GM19239 (cell line): ENCODE data around the gene FGF14.
"Not testable (repeated sequence)": the region's sequence is repeated elsewhere in the genome, so short reads cannot be mapped to it uniquely, and the experiment has no call there.

ENCODE experiments used
- DNase-seq: peaks from one replicate; pipeline ENCODE4 v3.0.0; 2011; ENCODE audit warnings: low spot score; ENCODE audit not compliant: insufficient read length
- FAIRE-seq: peaks from 2 replicates; lab custom pipeline; 2011; peaks lifted over from hg19 to GRCh38; lab: Jason Lieb, UNC

FGF14 gene

DNA sequence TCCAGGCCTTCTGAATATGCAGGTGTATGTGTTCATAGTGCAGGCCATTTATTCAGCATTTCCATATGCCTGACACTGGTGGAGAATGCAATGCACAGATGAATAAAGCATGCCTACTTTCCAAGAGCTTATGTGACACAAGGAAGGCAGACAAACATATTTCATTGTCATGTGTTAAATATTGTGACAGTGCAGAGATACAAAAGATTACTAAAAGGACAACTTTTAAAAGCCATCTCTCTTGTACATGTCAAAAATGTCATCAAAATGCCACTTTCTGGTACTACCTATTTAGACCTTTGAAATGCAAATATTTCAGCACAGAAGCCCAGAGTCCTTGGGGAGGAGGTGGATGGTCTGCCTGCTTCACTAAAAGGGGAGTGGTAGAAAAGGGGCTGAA, 254.5 kb downstream of the FGF14 start:
- FAIRE-seq, result no peak
- no peak for DNase-seq

DNA sequence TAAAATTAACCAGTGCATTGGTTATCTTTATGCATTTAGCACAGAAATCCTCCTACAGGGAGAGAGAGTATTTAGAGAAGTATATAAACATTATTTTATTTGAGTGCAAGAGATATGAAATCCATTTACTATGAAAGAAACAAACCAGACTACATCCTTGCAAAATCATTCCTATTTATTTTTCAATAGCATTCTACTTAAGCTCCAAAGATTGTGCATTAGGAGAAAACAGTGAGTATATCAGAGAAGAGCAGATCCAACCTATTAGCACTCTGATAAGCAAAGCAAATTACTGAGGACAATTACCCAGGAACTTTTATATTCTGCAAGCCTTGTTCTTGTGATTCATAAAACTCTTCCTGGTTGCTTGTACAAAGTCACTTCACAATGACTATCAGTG, 256.1 kb downstream of the FGF14 start:
- FAIRE-seq, result no peak
- DNase-seq, result no peak

DNA sequence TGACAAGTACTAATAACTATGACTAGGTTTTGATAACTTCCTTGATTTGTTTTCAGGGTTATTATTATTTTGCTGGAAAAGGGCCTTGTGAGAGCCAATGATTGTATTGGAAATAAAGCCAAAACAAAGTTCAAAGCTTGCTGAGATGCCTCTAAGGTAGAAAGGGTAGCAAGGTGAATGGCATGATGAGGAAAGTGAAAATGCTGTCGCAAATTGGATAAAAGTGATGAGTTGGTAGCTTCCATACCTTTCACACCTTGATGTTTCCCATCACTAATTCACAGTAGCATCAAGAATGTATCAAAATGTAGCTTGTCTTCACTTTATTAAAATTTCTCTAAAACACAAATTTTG, 259.4 kb downstream of the FGF14 start:
- DNase-seq (no peak), FAIRE-seq (no peak)

DNA sequence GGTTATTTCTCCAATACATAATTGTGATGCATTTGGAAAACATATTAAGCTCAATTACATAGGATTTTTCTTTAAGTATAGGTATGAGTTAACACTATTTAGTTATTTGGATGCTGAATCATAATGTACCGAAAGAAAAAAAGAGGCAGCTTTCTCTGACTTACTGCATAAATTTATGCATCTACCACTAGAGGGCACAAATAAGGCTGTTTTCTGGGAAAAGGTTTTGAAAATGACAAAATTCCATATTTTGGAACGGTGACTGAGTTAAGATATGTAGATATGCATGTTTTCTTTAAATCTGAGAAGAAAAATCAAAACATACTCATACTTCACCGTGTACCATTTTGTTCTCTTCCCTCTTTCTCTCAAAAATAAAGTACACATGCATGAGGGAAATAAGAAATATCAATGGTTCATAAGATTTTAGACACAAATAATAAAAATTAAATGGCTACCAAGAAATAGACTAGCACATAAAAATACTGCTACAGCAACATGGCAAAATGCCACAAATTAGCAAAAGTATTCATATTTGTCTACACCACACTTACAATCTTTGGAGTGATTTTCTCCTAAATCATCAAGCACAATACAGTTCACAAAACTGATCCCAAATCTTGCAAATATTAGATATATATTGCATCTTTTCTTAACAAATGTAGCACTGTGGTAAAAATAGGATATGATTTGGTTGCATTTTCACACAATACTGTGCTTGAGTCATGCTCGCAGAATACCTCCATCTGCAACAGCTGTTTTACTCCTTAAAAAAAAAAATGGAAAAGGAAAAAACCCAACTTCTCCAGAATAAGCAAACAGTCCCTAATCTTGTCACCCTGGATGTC, 260.0 kb downstream of the FGF14 start:
- FAIRE-seq (no peak), DNase-seq (no peak)

DNA sequence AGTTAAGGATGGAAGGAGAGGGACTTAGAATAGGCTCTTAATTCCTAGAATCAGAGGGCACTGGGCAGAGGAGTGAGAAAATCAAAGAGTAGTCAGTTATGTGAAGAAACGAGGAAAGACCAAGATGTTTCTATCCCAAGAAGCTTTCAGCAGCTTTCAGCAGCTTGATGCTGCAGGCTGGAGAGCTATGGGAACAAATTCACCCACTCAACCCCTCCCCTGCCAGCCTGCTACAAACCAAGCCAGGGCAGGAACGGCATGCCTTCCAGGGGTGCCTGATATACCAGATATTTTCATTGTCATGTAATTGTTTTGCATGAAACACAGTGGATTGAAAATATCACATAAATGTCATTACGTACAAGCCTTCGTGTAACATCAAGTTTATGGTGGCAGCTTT, 262.2 kb downstream of the FGF14 start:
- no peak for DNase-seq
- no peak for FAIRE-seq

DNA sequence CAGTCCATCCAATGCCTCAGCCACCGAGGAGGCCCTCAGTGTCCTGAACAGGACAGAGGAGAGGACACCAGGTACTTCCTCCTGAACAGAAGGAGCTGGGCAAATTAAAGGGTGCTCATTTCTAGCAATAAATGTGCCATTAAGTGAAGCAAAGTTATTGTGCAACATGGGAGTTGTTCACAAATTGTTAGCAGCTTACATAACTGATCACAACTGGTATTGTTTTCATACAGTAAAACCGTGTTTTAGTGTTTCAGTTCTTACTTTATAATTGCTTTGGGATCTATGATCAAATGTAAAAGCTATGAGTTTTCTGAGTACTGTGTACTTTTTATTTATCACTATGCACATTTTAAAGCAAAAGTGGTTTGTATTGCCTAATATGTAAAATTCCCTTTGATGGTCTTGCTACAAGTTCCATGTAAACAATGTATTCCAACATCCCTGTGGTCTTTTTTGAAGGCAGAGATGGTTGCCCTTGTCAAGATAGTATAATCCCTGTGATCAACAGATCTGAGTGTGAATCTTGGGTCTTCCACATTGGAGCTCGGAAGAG, 263.1 kb downstream of the FGF14 start:
- DNase-seq (no peak), FAIRE-seq (no peak)

DNA sequence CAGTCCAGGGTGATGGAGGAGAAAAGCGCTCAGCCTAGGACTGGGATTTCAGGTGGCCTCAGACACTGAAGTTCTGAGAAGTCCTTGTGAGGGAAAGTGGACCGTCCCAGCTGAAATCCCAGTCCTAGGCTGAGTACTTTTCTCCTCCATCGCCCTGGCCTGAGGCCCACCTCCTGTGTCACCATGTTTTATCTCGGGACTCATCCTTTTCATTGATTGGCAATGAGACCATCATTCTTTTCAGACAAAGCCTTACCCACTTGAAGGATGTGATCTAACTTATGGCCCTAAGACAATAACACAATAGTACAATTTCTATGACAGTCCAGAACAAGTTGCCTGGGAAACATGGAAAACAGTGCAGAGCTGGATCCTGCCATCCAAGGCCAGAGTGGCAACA, 263.9 kb downstream of the FGF14 start:
- DNase-seq, FAIRE-seq: not testable (repeated sequence)

DNA sequence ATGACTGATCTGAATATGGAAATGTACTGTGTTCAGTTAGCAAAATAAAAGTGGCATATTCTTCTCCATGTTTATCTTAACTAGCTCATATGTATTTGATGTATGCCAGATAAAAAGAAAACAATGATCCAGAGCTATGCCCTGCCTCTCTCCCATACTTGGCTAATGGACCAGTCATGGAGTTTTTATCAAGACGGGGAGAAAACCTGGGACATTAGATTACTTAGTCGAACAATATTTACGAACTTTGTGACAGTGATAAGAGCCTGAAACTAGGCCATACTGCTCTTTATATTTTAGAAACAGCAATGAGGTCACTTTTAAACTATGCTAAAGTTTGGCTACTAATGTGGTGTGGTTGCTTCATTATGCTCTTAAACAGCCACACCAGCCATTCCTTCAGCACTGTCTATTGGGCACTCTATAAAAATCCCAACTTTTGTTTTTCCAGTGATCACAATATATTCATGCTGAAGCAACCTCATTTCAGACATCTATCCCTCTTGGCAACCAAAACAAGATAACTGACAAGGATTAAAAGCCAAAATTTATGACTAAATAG, 265.0 kb downstream of the FGF14 start:
- FAIRE-seq (no peak), DNase-seq (no peak)

DNA sequence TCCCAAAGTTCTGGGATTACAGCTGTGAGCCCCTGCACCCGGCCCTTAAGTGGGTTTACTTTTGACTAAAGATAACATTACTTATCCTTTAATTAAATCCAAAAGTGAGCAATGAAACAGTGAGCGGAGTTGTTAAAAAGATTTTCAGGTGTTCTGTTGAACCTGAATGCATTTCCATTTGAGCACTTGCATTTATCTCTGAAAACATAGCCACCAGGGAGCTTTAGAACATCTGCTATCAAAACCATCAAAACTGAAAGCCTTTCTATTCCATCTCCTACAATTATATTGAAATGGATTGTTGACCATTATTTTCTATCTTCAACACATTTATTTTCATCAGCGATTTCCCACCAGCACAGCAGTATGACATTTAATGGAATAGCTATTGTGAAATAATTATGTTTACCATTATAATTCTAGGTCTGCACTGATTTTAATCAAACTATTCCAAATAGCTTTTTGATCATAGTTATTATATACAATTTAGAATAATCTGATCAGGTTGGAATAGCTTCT, 269.0 kb downstream of the FGF14 start:
- no peak for FAIRE-seq
- DNase-seq, result no peak

DNA sequence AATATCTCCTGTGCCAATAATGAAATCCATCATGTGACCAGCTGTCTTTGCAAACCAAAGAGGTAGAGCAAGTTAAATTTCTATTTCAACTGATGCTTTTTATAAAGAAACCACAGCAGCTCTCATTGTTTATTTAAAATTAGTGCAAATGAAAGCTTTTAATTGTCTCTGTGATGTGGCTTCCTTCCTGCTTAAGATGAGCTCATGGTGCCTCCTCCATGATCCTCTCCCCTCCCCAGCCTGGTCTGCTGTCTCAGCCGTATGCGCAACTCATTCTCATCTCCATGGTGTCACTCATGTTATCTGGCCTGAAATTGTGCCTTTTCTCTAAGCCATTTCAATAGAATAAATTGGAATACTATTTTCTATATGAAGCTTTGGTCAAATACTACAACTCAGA, 270.6 kb downstream of the FGF14 start:
- DNase-seq (no peak), FAIRE-seq (no peak)

DNA sequence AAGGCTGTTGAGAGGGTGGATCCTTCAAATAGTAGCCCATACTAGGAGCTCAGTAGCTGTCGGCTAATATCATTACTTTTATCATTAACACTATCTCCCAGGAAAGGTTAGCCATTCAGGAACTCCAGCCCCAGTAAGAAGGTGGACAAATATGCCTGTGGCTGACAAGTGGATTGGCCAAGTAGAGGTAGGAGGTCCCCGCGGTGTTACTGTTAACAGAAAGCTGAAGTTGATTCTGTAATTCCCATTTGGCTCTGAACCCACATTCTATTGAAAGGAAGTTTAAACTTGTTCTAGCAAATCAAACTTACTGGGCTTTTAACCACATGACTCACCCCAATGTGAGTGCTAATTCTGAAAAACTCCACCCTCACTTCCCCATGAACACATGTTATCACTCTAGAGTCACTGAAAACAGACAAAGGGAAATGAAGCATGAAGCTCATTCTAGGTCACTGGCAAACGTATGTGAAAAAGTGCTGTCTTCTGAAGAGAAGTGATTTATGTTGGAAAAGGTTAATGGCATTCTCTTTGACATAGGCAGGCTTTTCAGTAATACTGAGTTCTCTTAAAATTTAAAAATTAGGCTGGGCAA, 273.5 kb downstream of the FGF14 start:
- FAIRE-seq (no peak), DNase-seq (no peak)

DNA sequence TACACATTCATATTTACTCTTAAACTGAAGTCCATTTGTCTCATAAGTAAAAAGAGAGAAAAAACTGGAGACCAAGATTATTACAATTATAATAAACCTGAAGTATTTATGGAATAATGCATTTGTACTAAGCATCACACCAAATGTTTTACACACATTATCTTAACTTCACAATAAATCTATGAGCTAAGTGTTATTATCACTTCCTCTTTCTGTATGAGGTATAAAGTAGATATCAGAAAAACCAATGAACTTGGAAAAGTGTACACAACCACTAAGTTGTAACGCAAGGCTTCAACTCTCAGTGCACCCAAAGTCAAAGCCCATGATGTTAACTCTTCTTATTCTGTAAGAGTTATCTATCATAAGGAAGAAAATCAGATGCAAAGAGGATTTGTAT, 274.7 kb downstream of the FGF14 start:
- DNase-seq (no peak), FAIRE-seq (no peak)

DNA sequence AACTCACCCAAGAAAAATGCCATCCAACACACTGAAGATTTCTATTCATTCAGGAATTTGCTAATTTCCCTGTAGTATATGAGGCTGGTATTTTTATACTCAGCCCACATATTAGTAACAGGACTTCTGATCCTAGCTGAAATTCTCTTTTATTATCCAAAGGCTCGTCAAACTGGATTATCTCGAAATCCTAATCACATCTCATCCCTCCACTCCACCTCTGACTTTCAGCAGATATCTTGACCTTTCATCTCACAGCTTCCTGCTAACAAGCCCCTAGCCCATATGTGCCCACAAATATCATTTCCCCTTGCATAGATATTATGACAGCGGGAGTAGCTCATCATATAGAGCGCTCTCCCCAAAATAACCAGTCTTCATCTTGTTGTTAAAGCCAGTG, 279.7 kb downstream of the FGF14 start:
- FAIRE-seq, result no peak

DNA sequence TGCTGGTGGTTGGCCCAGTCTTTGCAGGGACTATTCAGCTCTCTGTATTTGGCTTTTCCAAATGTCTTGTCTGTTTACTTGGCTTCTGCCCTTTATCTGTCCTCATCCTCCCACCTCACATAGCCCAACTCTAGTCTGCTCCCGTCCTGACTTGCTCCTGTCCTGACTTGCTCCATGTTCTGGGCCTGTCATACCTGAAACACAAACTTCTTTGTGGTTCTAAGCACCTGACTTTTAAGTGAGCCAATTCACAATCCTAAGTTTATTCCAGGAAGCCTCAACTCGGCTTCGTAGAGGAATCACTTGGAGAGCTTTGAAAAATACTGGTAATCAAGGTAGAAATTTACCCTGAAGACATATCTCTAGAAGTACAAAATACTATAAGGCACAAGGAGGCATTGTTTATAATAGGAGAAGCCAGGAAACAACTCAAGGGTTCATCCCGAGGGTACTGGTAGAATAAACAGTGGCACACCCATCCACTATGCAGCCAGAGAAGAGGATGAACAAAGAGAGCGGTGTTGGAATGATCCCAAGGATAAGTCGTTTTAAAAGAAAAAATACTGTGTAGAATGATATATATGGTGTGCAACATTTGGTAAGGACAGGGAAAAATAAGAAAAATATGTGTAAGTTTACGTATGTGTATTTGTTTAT, 284.5 kb downstream of the FGF14 start:
- DNase-seq, result no peak

More for the DNA sequence above, 279.7 kb downstream of the FGF14 start:
- DNase-seq, result no peak

DNA sequence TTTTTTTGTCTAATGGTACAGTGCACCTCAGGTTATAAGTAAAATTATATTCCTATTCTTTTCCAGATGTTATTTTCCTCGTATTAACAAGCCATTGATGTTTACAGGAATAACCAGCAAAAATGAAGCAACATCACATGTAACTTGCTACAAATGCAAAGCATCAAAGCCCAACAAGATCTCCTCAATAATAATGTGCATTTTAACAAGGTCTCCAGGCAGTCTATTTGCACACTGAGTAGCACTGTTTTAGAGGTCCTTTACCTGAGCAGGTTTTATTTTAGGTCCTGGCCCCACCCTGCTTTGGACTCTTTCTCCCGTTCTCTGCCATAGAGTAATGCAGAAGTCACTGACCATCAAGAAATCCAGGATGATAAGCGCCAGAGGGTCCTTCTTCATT, 298.4 kb downstream of the FGF14 start:
- no peak for FAIRE-seq
- no peak for DNase-seq

More for the DNA sequence above, 284.5 kb downstream of the FGF14 start:
- FAIRE-seq, result no peak

DNA sequence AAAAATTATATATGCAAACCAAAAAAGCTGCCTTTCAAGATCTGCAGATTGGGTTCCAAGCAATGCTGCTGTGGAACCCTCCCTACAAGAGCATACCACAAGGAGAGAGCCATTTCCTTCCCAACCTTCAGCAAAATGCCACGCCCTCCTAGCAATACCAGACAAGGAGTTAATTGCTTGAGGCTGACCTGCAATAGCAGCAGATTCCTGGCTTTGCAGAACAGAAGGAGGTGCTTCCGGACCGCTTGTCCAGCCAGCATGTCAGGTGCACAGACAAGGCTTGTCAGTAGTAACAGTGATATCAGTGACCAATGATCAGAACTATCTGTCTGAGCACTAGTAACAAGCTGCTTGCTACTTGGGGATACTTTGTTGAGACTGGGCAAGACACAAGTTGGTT, 301.6 kb downstream of the FGF14 start:
- FAIRE-seq (no peak), DNase-seq (no peak)

DNA sequence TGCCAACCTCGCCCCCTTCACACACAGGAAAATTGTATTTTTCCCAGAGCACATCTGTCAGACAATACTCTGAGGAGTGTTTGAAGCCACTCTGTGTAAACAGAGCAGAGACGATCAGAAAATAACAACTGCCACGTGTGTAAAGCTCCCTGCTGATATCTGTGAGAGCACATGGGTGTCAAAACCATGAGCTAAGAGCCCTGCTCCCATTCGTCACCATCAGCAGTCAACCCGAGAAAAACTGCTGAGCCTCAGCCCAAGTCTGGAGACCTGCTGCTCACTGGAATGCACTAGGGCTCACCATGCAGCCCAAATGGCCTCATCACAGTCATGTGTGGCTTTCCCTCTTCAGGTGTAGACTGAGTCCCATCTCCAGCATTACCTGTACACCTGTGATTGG, 304.1 kb downstream of the FGF14 start:
- FAIRE-seq (no peak), DNase-seq (no peak)

DNA sequence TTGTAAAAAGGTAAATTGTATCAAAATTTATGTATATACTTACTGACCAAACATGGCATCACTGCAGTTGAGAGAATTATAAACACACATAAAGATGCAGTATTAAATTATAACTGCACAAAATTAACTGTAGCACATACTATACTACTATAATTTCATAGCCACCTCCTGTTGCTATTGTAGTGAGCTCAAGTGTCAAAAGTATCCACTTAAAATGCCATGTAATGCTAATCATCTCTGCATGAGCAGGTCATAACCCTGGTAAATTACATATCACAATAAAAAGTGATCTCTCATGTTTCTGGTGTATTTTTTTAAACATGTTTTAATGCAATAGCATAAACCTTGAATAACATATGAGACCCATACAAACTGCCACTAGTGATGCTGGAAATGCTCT, 308.6 kb downstream of the FGF14 start:
- DNase-seq, FAIRE-seq: not testable (repeated sequence)

DNA sequence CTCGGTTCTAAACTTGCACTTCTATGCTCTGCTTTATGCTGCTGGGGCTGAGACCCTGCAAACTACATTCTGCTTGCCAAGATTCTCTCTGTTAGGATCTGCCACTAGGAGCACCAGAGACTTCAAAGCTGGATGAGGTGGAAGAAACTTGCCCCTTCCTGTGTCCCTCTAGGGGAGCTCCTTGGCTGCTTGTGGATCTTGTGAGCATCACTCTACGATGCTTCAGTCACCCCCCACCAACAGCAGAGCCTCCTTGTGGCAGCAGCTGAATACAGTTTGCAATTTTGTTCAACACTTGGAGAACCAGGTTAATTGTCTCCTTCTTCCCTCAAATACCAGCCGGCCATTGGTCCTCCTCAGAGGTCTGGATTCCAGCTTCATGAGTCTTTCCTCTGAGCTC, 310.6 kb downstream of the FGF14 start:
- no peak for DNase-seq
- FAIRE-seq, result no peak

DNA sequence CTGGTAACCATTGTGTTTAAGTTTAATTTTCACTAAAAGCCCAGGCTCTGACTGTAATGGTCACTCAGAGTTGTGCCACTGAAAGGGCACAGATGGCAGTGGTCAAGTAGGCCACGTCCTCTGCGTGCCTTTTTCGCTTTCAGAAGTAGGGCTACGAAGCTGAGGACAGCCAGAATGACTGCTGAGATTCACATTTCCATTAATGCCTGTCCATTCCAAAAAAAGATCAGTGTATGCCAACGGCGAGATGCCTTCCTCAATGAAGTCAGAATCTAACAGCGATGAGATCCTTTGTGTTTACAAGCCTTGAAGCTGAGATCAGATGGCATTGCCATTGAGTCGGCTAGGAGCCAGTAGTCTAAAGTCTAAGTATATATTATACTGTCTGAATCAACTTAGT, 311.3 kb downstream of the FGF14 start:
- DNase-seq (no peak), FAIRE-seq (no peak)

DNA sequence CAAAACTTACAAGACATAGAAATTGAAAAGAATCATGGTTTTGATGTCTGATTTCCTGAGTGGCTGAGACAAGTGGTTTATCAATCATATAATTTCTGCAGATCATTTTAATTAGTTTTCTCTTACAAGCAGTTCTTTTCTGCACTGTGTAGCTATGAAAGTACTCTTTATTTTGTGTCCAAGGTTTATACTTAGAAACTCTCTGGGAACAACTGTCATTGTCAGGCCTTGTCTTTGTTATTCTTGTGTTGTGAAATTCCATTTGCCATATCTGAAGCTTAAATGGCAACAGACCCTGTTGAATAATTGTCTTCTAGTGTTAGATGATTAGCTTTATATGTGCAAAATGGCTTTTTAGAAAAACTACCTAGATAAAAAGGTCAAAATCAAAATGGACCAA, 312.1 kb downstream of the FGF14 start:
- no peak for DNase-seq
- no peak for FAIRE-seq
